OCI-LY1 (cell line): Measurements from ENCODE around the gene CTNNBL1.

Experiments
- CTCF ChIP-seq: fragments of 200-600 bp; sonication (generic), shearing (Covaris generic); IDR thresholded peaks from 2 replicates; pipeline ENCODE4 v1.5.1; 2017; ENCODE audit warnings: mild to moderate bottlenecking, antibody characterized with exemption, low read length, moderate library complexity, mixed read lengths
- EZH2 ChIP-seq: fragments of 200-600 bp; sonication (generic), shearing (Covaris generic); IDR thresholded peaks from 2 replicates; pipeline ENCODE4 v1.8.0; 2017; ENCODE audit warnings: borderline replicate concordance, mixed run types, mild to moderate bottlenecking, antibody characterized with exemption, low read length, moderate library complexity, mixed read lengths

DNA sequence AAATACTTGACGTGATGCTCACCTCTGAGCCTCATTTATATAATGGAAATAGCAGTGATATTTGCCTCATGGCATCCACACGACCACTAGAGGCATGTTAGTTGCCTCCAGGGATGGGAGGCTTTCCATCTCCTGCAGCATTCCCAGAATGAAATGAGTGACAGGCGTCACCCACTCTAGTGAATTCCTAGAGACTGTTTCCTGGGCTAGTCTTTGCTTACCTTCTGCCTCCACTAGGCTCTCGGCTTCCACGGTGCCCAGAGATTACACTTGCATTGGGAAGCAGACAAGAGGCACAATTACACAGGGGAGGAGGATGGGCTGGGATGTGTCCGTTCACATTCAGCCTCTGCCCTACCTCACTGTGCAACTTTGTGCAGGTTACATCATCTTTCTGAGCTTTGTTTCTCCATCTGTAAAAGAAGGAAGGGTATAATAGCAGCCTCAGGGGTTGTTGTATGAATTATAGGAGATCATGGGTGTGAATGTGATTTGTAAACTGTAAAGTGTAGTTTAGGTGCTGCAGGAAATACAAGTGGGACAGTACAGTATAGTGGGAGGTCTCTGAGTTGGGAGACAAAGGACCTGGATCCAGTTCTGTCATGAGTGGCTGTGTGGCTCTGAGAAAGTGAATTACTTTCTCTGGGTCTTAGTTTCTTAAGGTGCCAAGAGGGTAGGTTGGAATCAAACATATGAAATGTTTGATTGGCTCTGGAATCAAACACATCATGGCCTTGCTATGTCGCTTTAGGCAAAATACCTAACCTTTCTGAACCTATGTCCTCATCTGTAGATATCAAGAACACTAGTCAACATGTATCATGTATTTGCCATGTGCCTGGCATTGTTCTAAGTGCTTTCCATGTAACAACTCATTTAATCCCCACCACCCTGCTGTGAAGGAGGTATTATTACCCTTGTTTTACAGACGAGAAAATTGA is 205.5 kb downstream of the CTNNBL1 start:
- no peak for TF ChIP-seq CTCF
- TF ChIP-seq EZH2, result no peak
